OCI-LY1 (cell line): ENCODE data around the gene LIMCH1.

Source experiments
- CTCF ChIP-seq: fragments of 200-600 bp; sonication (generic), shearing (Covaris generic); IDR thresholded peaks from 2 replicates; pipeline ENCODE4 v1.5.1; 2017; ENCODE audit warnings: mild to moderate bottlenecking, antibody characterized with exemption, low read length, moderate library complexity, mixed read lengths
- EZH2 ChIP-seq: fragments of 200-600 bp; sonication (generic), shearing (Covaris generic); IDR thresholded peaks from 2 replicates; pipeline ENCODE4 v1.8.0; 2017; ENCODE audit warnings: borderline replicate concordance, mixed run types, mild to moderate bottlenecking, antibody characterized with exemption, low read length, moderate library complexity, mixed read lengths

- no peak for TF ChIP-seq EZH2
- no peak for TF ChIP-seq CTCF
Observed at GRCh38 chr4:41561244-41561643, 23.3 kb downstream of the LIMCH1 start.
